Measurements from ENCODE around the gene OR52R1. TPM values are rescaled to one million over a fixed set of nuclear protein-coding genes. Genes with fewer than 3 reads are reported as not detected.
"Not testable (repeated sequence)": the region's sequence is repeated elsewhere in the genome, so short reads cannot be mapped to it uniquely, and the experiment has no call there.

Gene OR52R1
- total RNA-seq = not detected in 2 replicates

- DNase-seq (ENCODE audit: extremely low read depth, low read depth, low spot score) = no peak
Measured at GRCh38 chr11:4804280-4804679, at the start of gene OR52R1. OR52R1 (minus strand) TSS chr11:4804380; CDS start chr11:4804380, 0 bp downstream.

DNA sequence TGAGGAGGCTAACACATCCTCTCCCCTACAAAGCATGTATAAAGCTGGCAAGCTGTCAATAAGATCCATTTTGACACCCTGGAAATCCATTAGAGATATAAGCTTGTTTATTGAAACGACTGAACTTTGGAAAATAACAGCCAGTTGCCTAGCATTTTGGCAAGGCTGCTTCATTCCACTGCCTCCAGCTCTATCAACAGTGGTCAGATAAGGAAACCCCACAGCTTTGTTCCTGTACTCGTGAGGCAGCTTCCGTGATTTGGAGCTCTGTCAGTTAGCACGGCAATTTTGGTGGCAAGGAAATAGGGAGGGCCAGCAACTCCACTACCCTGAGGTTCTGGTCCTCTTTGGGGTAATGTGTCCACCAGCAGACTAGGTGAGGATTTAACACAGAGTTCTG lies 46.9 kb upstream of the OR52R1 start:
- DNase-seq (ENCODE audit: extremely low read depth, low read depth, low spot score) = no peak

- no peak for DNase-seq (ENCODE audit: extremely low read depth, low read depth, low spot score)
Measured at GRCh38 chr11:4848908-4849532, 44.8 kb upstream of the OR52R1 start, which contains the start of gene OR51S1. OR51S1 (minus strand) TSS chr11:4849208; CDS start chr11:4849208, 0 bp downstream.

DNA sequence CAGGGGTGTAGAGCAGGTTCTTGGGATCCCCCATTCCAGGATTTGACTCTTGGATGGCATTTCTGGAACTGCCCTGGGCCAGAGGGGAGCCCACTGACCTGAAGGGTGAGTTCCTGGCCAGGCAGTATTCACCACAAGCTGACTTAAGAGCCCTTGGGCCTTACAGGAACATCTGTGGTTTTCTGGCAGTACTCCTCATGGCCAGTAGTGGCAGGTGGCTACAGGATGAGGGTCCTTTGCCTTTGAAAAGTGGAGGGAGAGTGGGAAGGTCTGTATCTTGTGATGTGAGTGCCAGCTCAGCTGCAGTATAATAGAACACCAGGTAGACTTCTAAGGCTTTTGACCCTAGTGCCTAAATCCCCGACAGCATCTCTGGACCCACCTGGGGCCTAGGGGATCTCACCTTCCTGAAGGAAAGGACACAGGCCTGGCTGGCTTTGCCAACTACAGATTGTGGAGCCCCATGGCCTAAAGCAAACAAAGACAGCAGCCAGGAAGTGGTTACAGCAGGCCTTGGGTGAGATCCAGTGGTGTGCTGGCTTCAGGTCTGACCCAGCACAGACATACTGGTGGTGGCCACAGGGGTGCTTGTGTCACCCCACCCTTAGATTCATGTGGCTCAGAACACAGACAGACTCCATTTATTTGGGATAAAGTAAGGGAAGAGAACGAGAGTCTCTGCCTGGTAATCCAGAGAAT lies 35.8 kb upstream of the OR52R1 start:
- DNase-seq (ENCODE audit: extremely low read depth, low read depth, low spot score) = no peak

DNA sequence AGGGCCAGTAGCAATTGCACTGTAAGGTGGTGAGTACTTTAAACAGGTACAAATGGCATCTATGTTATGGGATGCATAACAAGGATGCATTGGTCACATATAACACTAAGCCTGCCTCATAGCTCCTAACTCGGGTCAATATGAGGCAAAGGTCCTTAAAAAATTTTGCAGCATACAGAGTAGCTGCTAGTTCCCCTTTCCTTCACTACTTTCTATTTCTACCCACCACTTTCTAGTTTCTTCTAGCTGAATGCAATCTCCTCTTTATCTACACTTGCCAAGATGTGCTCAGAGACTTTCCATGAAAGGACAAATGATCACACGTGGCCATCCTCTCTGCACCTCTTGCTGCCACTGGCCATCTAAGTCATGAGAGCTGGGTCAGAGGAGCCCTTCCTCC lies 26.7 kb upstream of the OR52R1 start:
- no peak for DNase-seq (ENCODE audit: extremely low read depth, low read depth, low spot score)

- no peak for DNase-seq (ENCODE audit: extremely low read depth, low read depth, low spot score)
Measured at GRCh38 chr11:4830346-4830745, 26.2 kb upstream of the OR52R1 start.

GRCh38 chr11:4826425-4826824 lies 22.2 kb upstream of the OR52R1 start:
- DNase-seq (ENCODE audit: extremely low read depth, low read depth, low spot score) = no peak

DNA sequence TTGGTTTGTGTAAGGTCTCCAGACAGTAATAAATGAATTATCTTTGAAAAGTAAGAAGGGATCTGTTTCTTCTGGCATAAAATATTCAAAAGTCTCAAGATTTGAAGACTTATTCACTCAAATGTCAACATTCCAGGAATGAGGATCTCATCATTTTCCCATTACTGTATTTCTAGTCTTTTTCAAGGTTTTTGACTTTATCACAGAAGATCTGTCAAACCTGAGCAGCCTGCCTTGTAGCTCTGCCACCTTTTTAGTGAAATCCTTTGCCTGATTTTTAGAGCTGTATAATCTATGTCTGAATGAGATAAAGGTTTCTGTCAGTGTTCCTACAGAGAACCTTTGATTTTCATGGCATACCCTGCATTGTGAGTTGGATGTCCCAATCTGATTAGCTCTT lies 21.0 kb upstream of the OR52R1 start:
- no peak for DNase-seq (ENCODE audit: extremely low read depth, low read depth, low spot score)

GRCh38 chr11:4821021-4821420 lies 16.8 kb upstream of the OR52R1 start, which contains the start of gene OR51F2:
OR51F2 (plus strand) TSS chr11:4821321; CDS start chr11:4821422, 101 bp downstream.
- no peak for DNase-seq (ENCODE audit: extremely low read depth, low read depth, low spot score)

GRCh38 chr11:4809246-4809645 lies 5.1 kb upstream of the OR52R1 start:
- DNase-seq (ENCODE audit: extremely low read depth, low read depth, low spot score) = no peak

DNA sequence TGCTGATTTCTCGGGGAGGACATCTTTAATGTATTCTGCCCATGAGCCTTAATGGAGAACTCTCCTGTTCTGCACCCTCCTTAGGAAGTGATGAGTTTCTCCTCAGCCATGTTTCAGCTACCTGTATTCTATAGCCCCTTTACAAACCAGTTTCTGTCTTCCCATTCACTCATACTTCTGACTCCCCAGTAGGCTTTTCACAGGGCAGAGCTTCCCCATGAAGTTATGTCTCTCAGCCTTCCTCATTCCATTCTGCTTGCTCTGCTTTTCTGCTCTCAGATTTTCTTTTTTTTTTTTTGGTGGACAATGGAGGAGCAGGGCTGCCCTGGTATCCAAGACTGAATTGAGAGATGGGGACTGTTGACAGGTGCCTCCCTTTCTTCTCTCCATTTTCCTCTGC lies 4.3 kb upstream of the OR52R1 start:
- no peak for DNase-seq (ENCODE audit: extremely low read depth, low read depth, low spot score)

DNA sequence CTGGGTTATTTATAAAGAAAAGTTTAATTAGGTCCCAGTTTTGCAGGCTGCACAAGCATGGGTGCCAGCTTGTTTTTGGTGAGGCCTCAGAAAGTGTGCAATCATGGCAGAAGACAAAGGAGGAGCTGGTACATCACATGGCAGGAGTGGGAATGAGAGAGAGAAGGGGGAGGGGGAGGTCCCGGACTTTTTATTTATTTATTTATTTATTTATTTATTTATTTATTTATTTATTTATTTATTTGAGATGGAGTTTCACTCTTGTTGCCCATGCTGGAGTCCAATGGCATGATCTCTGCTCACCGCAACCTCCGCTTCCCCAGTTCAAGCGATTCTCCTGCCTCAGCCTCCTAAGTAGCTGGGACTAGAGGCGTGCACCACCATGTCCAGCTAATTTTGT lies 2.9 kb downstream of the OR52R1 start:
- DNase-seq (ENCODE audit: extremely low read depth, low read depth, low spot score) = not testable (repeated sequence)

DNA sequence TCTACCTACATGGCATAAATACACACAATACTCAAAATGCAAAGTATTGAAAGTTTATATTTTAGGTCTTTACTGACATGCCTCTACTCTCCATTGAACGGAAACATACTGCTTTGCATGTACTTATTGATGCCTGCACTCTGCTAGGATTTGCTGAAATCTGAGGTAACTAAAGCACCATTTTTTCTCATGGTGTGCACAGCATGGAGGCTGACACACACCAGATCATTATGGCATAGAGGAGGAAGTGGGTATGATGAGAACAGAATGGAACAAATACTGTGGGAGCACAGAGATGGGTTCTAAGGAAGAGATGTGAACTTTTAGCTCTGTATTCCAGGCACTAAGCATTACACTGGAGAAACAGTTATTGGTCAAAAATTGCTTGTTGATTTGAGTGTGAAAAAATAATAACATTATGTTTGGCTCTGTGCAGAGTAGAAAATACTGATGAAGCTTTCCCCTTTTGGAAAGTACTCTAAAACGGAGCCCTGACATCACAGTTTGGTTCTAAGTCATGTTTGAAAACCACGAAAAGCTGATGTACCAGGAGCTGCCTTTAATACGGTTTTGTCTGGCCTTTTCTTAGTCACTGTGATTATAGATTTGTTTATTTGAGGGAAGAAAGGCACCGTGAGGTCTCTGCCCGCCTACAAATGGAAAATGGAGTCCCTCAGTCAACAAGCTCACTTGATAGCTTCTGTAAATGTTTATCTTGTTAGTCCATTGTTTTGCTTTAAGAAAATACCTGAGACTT lies 5.6 kb downstream of the OR52R1 start:
- no peak for DNase-seq (ENCODE audit: extremely low read depth, low read depth, low spot score)

DNA sequence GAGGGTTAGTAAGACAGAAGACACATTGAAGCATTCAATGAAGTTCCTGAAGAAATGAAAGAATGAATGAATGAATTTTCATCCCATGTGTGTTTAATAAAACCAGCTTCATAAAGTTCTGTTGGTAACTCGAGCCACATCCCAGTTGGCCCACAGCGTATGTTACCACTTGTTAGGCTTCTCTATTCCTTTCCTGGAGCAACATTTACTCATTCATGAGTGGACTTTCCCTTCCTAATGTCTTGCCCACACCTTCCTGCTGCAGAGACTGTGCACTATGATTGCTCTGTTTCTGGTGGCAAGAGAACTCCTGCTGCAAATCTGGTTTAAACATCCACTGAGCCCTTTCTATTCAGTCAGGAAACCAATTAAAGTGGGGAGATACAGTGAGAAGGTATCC lies 7.0 kb downstream of the OR52R1 start:
- DNase-seq (ENCODE audit: extremely low read depth, low read depth, low spot score) = no peak

- no peak for DNase-seq (ENCODE audit: extremely low read depth, low read depth, low spot score)
Measured at GRCh38 chr11:4782454-4782853, 21.7 kb downstream of the OR52R1 start.

- no peak for DNase-seq (ENCODE audit: extremely low read depth, low read depth, low spot score)
Measured at GRCh38 chr11:4769838-4770237, 34.3 kb downstream of the OR52R1 start, which contains the start of gene OR51F1. OR51F1 (minus strand) TSS chr11:4769938; CDS start chr11:4769938, 0 bp downstream.

DNA sequence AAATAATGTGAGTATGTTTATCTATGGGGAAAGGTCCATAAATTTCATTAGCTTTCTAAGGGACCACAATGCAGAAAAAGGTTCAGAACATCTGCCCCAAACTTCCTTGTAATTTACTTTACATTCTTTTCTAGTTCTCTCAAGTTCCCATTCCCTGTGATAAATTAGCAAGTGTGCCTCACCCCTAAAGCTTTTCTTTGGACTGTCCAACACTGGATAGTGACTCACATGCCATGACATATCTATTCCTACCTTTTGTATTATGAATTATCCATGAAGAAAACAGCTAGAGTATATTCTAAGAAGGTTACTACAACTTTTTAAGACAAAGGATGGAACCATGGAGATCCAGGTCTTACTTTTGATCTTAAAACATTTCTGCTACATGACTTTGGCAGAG lies 36.1 kb downstream of the OR52R1 start:
- no peak for DNase-seq (ENCODE audit: extremely low read depth, low read depth, low spot score)

DNA sequence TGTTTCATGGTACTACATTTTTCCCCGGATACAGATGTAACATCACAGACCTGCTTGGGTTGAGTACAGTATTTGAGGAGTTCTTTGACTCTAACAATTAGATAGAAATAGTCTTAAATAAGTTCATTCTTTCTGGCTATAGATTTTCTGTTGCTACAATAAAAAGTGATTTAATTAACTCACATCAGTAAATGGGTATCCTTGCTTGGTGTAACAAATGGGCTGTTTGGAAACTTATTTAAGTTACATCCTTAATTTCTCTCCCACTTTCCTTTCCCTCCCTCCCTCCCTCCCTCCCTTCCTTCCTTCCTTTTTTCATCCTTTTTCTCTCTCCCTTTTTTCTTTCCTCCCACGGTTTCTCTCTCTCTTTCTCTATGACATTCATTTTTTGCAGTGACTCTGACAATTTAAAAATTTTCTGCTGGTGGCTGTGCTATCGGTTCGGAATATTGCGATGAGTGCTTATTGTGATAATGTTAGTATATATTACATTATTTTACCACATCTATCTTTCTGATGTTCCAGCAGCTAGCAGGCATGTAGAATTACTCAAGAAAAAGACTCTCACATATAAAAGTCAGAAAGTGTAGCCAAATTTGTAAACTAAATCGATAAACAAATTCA lies 37.6 kb downstream of the OR52R1 start:
- no peak for DNase-seq (ENCODE audit: extremely low read depth, low read depth, low spot score)

GRCh38 chr11:4763096-4763495 lies 41.1 kb downstream of the OR52R1 start:
- no peak for DNase-seq (ENCODE audit: extremely low read depth, low read depth, low spot score)

Data from glomerular endothelial cell (primary cell).